ENCODE results near the gene PNPLA5. TPM values are rescaled to one million over a fixed set of nuclear protein-coding genes. Genes with fewer than 3 reads are reported as not detected.
"Not testable (repeated sequence)": the region's sequence is repeated elsewhere in the genome, so short reads cannot be mapped to it uniquely, and the experiment has no call there.

The PNPLA5 gene
- not detected for total RNA-seq

GRCh38 chr22:43891360-43892182 is at the start of gene PNPLA5:
TSS of gene PNPLA5 (minus strand) at chr22:43892013. CDS start at chr22:43891880, 133 bp downstream.
- DNase-seq (ENCODE audit: low spot score), result no peak
- peak; percentile 20 for ATAC-seq

GRCh38 chr22:43941449-43941848 is 49.6 kb upstream of the PNPLA5 start:
- no peak for ATAC-seq
- DNase-seq (ENCODE audit: low spot score), result no peak

- no peak for ATAC-seq
Observed at GRCh38 chr22:43931771-43932170, 40.0 kb upstream of the PNPLA5 start.

GRCh38 chr22:43928908-43929307 is 37.1 kb upstream of the PNPLA5 start:
- no peak for DNase-seq (ENCODE audit: low spot score)
- no peak for ATAC-seq

More at GRCh38 chr22:43931771-43932170, 40.0 kb upstream of the PNPLA5 start:
- DNase-seq (ENCODE audit: low spot score), result no peak

GRCh38 chr22:43928468-43928867 is 36.7 kb upstream of the PNPLA5 start:
- ATAC-seq (peak; percentile 24), DNase-seq (ENCODE audit: low spot score) (peak; percentile 79)

GRCh38 chr22:43926349-43926710 is 34.5 kb upstream of the PNPLA5 start:
- ATAC-seq (no peak), DNase-seq (ENCODE audit: low spot score) (no peak)

GRCh38 chr22:43925433-43926348 is 33.9 kb upstream of the PNPLA5 start:
- peak; percentile 73 for ATAC-seq
- peak; percentile 95 for DNase-seq (ENCODE audit: low spot score)

- peak; percentile 4 for ATAC-seq
- DNase-seq (ENCODE audit: low spot score), result no peak
Observed at GRCh38 chr22:43924877-43925276, 33.1 kb upstream of the PNPLA5 start.

GRCh38 chr22:43923631-43924464 is 32.0 kb upstream of the PNPLA5 start, which contains the start of gene PNPLA3:
TSS of gene PNPLA3 (plus strand) at chr22:43923805. CDS start at chr22:43923912, 107 bp downstream.
- ATAC-seq (peak; percentile 66), DNase-seq (ENCODE audit: low spot score) (peak; percentile 98)

GRCh38 chr22:43923191-43923590 is 31.4 kb upstream of the PNPLA5 start:
- no peak for DNase-seq (ENCODE audit: low spot score)
- ATAC-seq, result no peak

- DNase-seq (ENCODE audit: low spot score) (no peak), ATAC-seq (no peak)
Observed at GRCh38 chr22:43922123-43922522, 30.3 kb upstream of the PNPLA5 start.

- ATAC-seq (no peak), DNase-seq (ENCODE audit: low spot score) (no peak)
Observed at GRCh38 chr22:43921370-43921769, 29.6 kb upstream of the PNPLA5 start.

- DNase-seq (ENCODE audit: low spot score), result peak; percentile 95
- ATAC-seq, result peak; percentile 67
Observed at GRCh38 chr22:43919106-43919973, 27.5 kb upstream of the PNPLA5 start.

- DNase-seq (ENCODE audit: low spot score) (no peak), ATAC-seq (no peak)
Observed at GRCh38 chr22:43917521-43917920, 25.7 kb upstream of the PNPLA5 start.

GRCh38 chr22:43911351-43911750 is 19.5 kb upstream of the PNPLA5 start:
- ATAC-seq (no peak), DNase-seq (ENCODE audit: low spot score) (no peak)

GRCh38 chr22:43910178-43910695 is 18.4 kb upstream of the PNPLA5 start:
- no peak for DNase-seq (ENCODE audit: low spot score)

GRCh38 chr22:43909708-43910107 is 17.9 kb upstream of the PNPLA5 start:
- no peak for ATAC-seq
- DNase-seq (ENCODE audit: low spot score), result no peak

More at GRCh38 chr22:43910178-43910695, 18.4 kb upstream of the PNPLA5 start:
- ATAC-seq, result no peak

GRCh38 chr22:43905681-43906080 is 13.9 kb upstream of the PNPLA5 start:
- ATAC-seq (no peak), DNase-seq (ENCODE audit: low spot score) (no peak)

GRCh38 chr22:43904412-43904811 is 12.6 kb upstream of the PNPLA5 start:
- not testable (repeated sequence) for DNase-seq (ENCODE audit: low spot score); ATAC-seq

Data from left lobe of liver (tissue), 2 donors.